GM23338 (cell line): ENCODE data around the gene CSTPP1. TPM values are rescaled to one million over a fixed set of nuclear protein-coding genes. Genes with fewer than 3 reads are reported as not detected.

Experiments
- ATAC-seq: fragments of 200-7000 bp; cut with Tn5 transposase; 3 replicates; pipeline ENCODE4 v1.9.1; 2020
- DNase-seq: peaks from one replicate; pipeline ENCODE4 v3.0.0-alpha.2; 2015; ENCODE audit warnings: low spot score
- H2AFZ ChIP-seq: fragments of 200-600 bp; sonication (generic); 2 replicates; pipeline ENCODE4 v1.8.0; 2016; ENCODE audit warnings: antibody characterized with exemption, mild to moderate bottlenecking, moderate library complexity
- H3F3A ChIP-seq: fragments of 200-600 bp; sonication (generic); replicated peaks from 2 replicates; pipeline ENCODE4 v1.8.0; 2017; ENCODE audit warnings: antibody characterized with exemption, mixed run types, low read depth
- H3K27ac ChIP-seq: fragments of 200-600 bp; sonication (generic); 2 replicates; pipeline ENCODE4 v1.6.1; 2016; ENCODE audit warnings: low read depth
- H3K27me3 ChIP-seq: fragments of 200-600 bp; sonication (generic); 2 replicates; pipeline ENCODE4 v1.8.0; 2016; ENCODE audit warnings: mild to moderate bottlenecking, mixed run types, moderate library complexity; ENCODE audit not compliant: insufficient read depth
- H3K36me3 ChIP-seq: fragments of 200-600 bp; sonication (generic); 2 replicates; pipeline ENCODE4 v1.8.0; 2016; ENCODE audit warnings: mild to moderate bottlenecking; ENCODE audit not compliant: insufficient read depth
- H3K4me1 ChIP-seq: fragments of 200-600 bp; sonication (generic); 2 replicates; pipeline ENCODE4 v1.8.0; 2016; ENCODE audit warnings: mild to moderate bottlenecking, moderate library complexity; ENCODE audit not compliant: insufficient read depth
- H3K4me2 ChIP-seq: fragments of 200-600 bp; sonication (generic); 2 replicates; pipeline ENCODE4 v1.7.1; 2017; ENCODE audit warnings: mixed run types
- H3K4me3 ChIP-seq: fragments of 200-600 bp; sonication (generic); 2 replicates; pipeline ENCODE4 v1.6.1; 2016; ENCODE audit warnings: mixed run types
- H3K79me2 ChIP-seq: fragments of 200-600 bp; sonication (generic); replicated peaks from 2 replicates; pipeline ENCODE4 v1.8.0; 2017; ENCODE audit warnings: mild to moderate bottlenecking; ENCODE audit not compliant: insufficient read depth
- H3K9me2 ChIP-seq: fragments of 200-600 bp; sonication (generic); 2 replicates; pipeline ENCODE4 v1.8.0; 2017; ENCODE audit not compliant: insufficient read depth
- H4K20me1 ChIP-seq: fragments of 200-600 bp; sonication (generic); replicated peaks from 2 replicates; pipeline ENCODE4 v1.8.0; 2017; ENCODE audit warnings: mild to moderate bottlenecking; ENCODE audit not compliant: insufficient read depth
- H3K27ac Mint-ChIP-seq: 2 replicates; pipeline ENCODE4 v1.8.0; 2020; ENCODE audit warnings: inconsistent platforms, mild to moderate bottlenecking, moderate library complexity, mixed read lengths
- H3K27me3 Mint-ChIP-seq: 3 replicates; pipeline ENCODE4 v1.8.0; 2022; ENCODE audit warnings: low read depth, mild to moderate bottlenecking, moderate library complexity, mixed read lengths, inconsistent platforms; ENCODE audit not compliant: insufficient read depth, poor library complexity
- H3K36me3 Mint-ChIP-seq: 3 replicates; pipeline ENCODE4 v1.8.0; 2021; ENCODE audit warnings: low read depth, mild to moderate bottlenecking, inconsistent platforms, moderate library complexity, mixed read lengths
- H3K4me1 Mint-ChIP-seq: 3 replicates; pipeline ENCODE4 v1.8.0; 2020; ENCODE audit warnings: mild to moderate bottlenecking, inconsistent platforms, mixed read lengths
- H3K4me3 Mint-ChIP-seq: 3 replicates; pipeline ENCODE4 v1.8.0; 2021; ENCODE audit warnings: moderate library complexity, mild to moderate bottlenecking, inconsistent platforms, mixed read lengths
- H3K9me3 Mint-ChIP-seq: 3 replicates; pipeline ENCODE4 v1.8.0; 2020; ENCODE audit warnings: moderate library complexity, mild to moderate bottlenecking, inconsistent platforms, mixed read lengths
- CREB1 ChIP-seq: fragments of 250-450 bp; sonication (Bioruptor Pico); IDR thresholded peaks from 2 replicates; pipeline ENCODE4 v1.5.0; 2020; ENCODE audit warnings: low read depth, mild to moderate bottlenecking, moderate library complexity
- CTCF ChIP-seq, 2 experiments: fragments of 200-600 bp in 1 of 2; sonication (generic) in 1 of 2; conservative IDR thresholded peaks; 2 replicates each; pipeline versions ENCODE4 v1.5.1 to v1.6.1; 2016 to 2017; ENCODE audit warnings: antibody characterized with exemption in 2 of 2, low read depth in 2 of 2, mild to moderate bottlenecking in 2 of 2, moderate library complexity in 1 of 2
- ETS1 ChIP-seq: IDR thresholded peaks from 2 replicates; pipeline ENCODE4 v1.6.1; 2016; ENCODE audit warnings: antibody characterized with exemption
- EZH2 ChIP-seq: fragments of 200-600 bp; sonication (generic); IDR thresholded peaks from one replicate; pipeline ENCODE4 v1.8.0; 2017; ENCODE audit warnings: antibody characterized with exemption, mild to moderate bottlenecking, low read depth; ENCODE audit not compliant: unreplicated experiment
- EZH2phosphoT487 ChIP-seq: fragments of 200-600 bp; sonication (generic); IDR thresholded peaks from one replicate; pipeline ENCODE4 v1.8.1; 2018; ENCODE audit warnings: antibody characterized with exemption; ENCODE audit not compliant: unreplicated experiment
- JUNB ChIP-seq: IDR thresholded peaks from one replicate; pipeline ENCODE4 v1.6.1; 2016; ENCODE audit warnings: antibody characterized with exemption; ENCODE audit not compliant: unreplicated experiment
- NANOG ChIP-seq: IDR thresholded peaks from 2 replicates; pipeline ENCODE4 v1.6.1; 2016; ENCODE audit warnings: antibody characterized with exemption, borderline replicate concordance
- POLR2AphosphoS5 ChIP-seq: IDR thresholded peaks from 2 replicates; pipeline ENCODE4 v1.6.1; 2016; ENCODE audit warnings: antibody characterized with exemption, low read depth
- REST ChIP-seq: IDR thresholded peaks from one replicate; pipeline ENCODE4 v1.6.1; 2018; ENCODE audit warnings: antibody characterized with exemption; ENCODE audit not compliant: unreplicated experiment
- STAT1 ChIP-seq: IDR thresholded peaks from one replicate; pipeline ENCODE4 v1.6.1; 2016; ENCODE audit warnings: antibody characterized with exemption; ENCODE audit not compliant: unreplicated experiment
- ZNF114 ChIP-seq: fragments of 250-450 bp; sonication (Bioruptor Pico); IDR thresholded peaks from 2 replicates; pipeline ENCODE4 v1.5.0; 2020; ENCODE audit warnings: mild to moderate bottlenecking, moderate library complexity
- ZNF331 ChIP-seq: fragments of 250-450 bp; sonication (Bioruptor Pico); IDR thresholded peaks from 2 replicates; pipeline ENCODE4 v1.5.0; 2020; ENCODE audit warnings: low read depth, mild to moderate bottlenecking, moderate library complexity
- ZNF462 ChIP-seq: fragments of 250-450 bp; sonication (Bioruptor Pico); IDR thresholded peaks from 2 replicates; pipeline ENCODE4 v1.5.0; 2020; ENCODE audit warnings: mild to moderate bottlenecking, moderate library complexity
- polyA plus RNA-seq: library from polyadenylated mRNA; unstranded; fragments of >200 nt; fragmentation: Nextera tagmentation; extraction: Ambion mirVana; gene quantifications from 2 replicates; pipeline ENCODE4 v1.2.1, GENCODE V29; 2016
- total RNA-seq: library from RNA; depleted of rRNA; stranded (reverse); fragments of >200 nt; shearing (Covaris generic); gene quantifications from 2 replicates; pipeline ENCODE4 v1.2.3, GENCODE V29; 2014

The CSTPP1 gene
- total and polyA plus RNA-seq, 2 experiments from 2014 or later, result 23.5 to 42.6 TPM

- H3K36me3 Mint-ChIP-seq, result no peaks in the 10 kb centered on the region
- ATAC-seq, result peak; percentile 68
- no peak overlapping the region for H3K4me3 ChIP-seq
- H3K27me3 ChIP-seq, result no peaks in the 10 kb centered on the region
- no peak overlapping the region for H3K4me2 ChIP-seq
- no peak overlapping the region for H3K27ac ChIP-seq
- H3K4me3 Mint-ChIP-seq, result no peak overlapping the region
- H3K9me2 ChIP-seq, result no peaks in the 10 kb centered on the region
- TF ChIP-seq EZH2 (no peak), POLR2AphosphoS5 (no peak), ZNF114 (CRISPR knock-in tag) (no peak), ZNF331 (CRISPR knock-in tag) (no peak), STAT1 (no peak), NANOG (no peak), ZNF462 (CRISPR knock-in tag) (no peak), ETS1 (no peak), REST (no peak), JUNB (no peak), CTCF (conservative IDR thresholded peaks at IDR 0.05; ENCODE audit: low read depth in 2 of 2) (no peak), CREB1 (no peak), EZH2phosphoT487 (no peak)
- H3K4me1 ChIP-seq, result no peaks in the 10 kb centered on the region
- no peak overlapping the region for H2AFZ ChIP-seq
- no peaks in the 10 kb centered on the region for H3K9me3 Mint-ChIP-seq
- no peaks in the 10 kb centered on the region for H3F3A ChIP-seq
- no peaks in the 10 kb centered on the region for H3K79me2 ChIP-seq
- H4K20me1 ChIP-seq, result no peaks in the 10 kb centered on the region
- DNase-seq, result peak; percentile 20
- H3K27me3 Mint-ChIP-seq, result peaks cover 1% of the 10 kb centered on the region
- H3K27ac Mint-ChIP-seq, result no peak overlapping the region
- no peaks in the 10 kb centered on the region for H3K36me3 ChIP-seq
- peaks cover 2% of the 10 kb centered on the region; the same call in 2 of the 3 replicates for H3K4me1 Mint-ChIP-seq
Measured at GRCh38 chr11:46983598-46983997, 47.0 kb downstream of the CSTPP1 start.
